Middle frontal gyrus (tissue), 1 donor: Measurements from ENCODE around the gene FTCD.
"Not testable (repeated sequence)": the region's sequence is repeated elsewhere in the genome, so short reads cannot be mapped to it uniquely, and the experiment has no call there.

Source experiments
- DNase-seq: peaks from one replicate; pipeline ENCODE4 v3.0.0-alpha.2; 2015; ENCODE audit warnings: low spot score; ENCODE audit errors: extremely low spot score

The FTCD gene

GRCh38 chr21:46188226-46189212, 33.1 kb upstream of the FTCD start:
- DNase-seq: no peak

- DNase-seq: no peak
Measured at GRCh38 chr21:46187814-46188213, 32.4 kb upstream of the FTCD start.

- DNase-seq: no peak
Measured at GRCh38 chr21:46187261-46187660, 31.9 kb upstream of the FTCD start.

- DNase-seq: no peak
Measured at GRCh38 chr21:46185716-46186115, 30.3 kb upstream of the FTCD start.

GRCh38 chr21:46184625-46185555, 29.5 kb upstream of the FTCD start:
- DNase-seq: peak; percentile 9

GRCh38 chr21:46183910-46184624, 28.7 kb upstream of the FTCD start, which contains the start of gene SPATC1L:
SPATC1L (minus strand) TSS chr21:46184459; CDS start chr21:46182816, 1,643 bp downstream.
- peak; percentile 5 for DNase-seq

- DNase-seq: not testable (repeated sequence)
Measured at GRCh38 chr21:46183337-46183909, 28.0 kb upstream of the FTCD start.

DNA sequence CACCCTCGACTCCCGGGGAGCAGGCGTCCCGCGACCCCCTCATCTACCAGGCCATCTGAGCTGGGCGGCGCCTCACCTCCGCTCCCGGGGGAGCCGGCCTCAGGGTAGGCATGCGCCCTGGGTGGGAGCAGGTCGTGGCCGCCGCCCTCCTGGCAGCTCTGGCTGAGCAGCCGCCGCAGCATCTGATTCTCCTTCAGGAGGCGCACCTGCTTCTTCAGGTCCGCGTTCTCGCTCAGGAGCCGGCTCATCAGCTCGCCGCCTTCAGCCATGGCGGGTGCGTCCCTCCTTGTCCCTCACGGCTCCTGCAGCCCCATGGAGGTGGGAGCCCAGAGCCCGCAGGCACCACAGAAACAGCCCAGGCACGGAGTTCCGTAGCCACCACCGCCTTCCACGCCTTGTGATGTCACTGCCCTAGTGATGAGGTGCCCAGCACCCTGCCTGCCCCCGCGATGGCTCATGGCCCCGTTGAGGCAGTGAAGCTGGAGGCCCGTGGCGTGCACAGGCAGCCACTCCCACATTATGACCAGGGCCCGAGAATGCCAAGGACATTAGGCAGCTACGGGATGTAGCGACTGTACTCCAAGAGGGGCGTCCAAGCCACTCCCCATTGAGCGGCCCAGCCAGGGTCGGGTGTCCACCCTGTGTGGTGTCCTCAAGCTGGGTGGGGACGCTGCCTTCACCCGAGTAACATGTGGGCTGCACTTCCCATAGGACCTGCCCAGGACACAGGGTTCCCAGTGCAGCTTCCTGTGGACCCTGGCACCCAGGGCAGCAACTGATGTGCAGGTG, 27.4 kb upstream of the FTCD start:
- DNase-seq: no peak

DNA sequence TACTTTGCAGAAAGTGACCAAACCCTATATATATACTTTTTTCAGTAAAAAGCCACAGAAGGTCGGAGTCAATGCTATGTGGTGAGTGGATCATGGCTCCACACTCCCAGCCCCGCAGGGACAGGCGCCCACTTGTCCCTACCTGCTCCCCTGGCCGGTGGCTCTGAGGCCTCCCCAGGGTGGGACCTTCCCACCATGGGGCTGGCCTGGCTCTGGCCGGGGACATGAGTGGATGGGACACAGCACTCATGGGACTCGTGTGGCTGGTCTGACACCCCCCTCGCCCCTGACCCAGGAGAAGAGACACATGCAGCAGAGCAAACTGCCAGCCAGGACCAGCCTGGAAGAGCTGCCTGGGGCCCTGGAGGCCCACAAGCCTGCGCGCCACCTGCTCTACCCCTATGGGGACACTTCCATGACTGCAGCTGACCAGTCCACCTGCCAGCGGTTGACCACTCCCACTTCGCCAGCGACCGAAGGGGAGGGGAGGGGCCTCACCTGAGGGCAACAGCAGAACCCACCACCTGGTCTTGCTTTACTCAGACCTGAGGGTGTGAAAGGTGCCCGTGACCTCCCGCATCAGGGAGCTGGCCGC, 26.7 kb upstream of the FTCD start:
- DNase-seq: no peak

DNA sequence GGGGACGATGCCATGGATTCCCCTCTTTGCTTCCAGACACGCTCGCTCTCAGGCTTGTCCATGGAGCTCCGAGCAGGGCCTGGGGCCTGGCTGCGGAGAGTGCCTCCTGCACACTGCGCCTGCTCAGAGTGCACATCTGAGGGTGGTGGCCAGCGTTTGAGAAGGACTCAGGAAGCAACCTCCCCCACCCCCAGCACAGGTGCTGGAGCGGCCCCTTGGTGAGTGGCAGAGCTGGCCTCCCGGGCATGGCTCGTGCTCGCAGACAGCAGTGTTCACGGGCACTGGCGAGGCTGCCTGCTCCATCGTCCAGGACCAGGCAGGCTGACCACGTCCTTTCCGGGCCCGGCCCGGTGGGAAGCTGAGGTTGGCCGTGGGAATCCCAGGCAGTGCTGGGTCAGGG, 26.1 kb upstream of the FTCD start:
- no peak for DNase-seq

GRCh38 chr21:46180778-46181391, 25.5 kb upstream of the FTCD start:
- DNase-seq: no peak

DNA sequence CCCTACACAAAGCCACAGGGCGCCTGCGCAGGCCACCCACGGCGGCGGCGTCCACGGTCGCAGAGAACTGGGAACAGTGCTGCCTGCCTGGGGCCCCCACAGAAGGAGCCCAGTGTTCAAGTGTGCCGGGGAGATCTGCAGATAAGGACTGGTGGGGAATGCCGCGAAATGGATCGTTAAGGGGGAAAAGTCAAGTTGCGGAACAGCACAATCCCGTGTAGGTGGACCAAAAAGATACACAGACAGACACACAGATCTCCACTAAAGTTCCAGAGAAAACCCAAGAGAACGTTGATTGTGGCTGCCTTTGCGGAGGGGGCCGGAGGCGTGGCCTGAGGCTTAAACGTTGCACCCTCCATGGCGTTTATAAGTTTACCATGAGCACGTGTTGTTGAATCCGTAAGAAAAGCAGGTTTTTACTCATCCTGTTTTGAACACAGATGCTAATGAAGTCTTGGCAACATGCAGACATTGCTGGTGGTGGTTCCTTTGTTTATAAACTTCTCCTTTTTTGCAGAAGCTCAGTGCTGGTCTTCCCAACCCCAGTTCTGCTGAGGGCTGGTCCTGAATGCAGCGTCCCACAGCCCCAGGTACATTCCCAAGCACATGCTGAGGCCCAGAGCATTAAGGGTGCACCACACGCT, 24.8 kb upstream of the FTCD start:
- DNase-seq: no peak

DNA sequence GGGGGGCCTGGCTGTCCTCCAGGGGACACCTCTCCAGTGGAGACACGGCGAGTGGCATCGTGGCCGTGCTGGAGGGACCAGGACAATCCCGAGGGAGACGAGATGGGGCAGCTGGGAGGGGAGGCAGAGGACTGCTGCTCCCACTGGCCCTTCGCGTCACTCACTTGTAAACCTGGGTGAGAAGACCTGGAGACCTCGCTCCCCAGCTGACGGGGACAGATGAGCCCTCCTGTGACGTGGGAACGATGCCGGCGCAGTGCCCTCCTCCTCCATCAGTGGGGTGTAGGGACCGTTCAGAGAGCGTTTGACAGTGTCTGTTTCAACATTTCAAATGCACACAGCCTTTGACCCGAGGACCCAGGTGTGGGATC, 24.3 kb upstream of the FTCD start:
- no peak for DNase-seq

DNA sequence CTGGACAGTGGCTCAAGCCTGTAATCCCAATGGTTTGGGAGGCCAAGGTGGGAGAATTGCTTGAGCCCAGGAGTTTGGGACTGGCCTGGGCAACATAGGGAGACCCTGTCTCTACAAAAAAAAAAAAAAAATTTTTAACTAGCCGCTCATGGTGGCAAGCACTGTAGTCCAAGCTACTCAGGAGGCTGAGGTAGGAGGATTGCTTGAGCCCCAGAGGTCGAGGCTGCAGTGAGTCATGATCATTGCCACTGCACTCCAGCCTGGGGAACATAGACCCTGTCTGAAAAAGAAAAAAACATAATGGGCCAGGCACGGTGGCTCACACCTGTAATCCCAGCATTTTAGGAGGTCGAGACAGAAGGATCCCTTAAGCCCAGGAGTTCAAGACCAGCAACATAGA, 23.6 kb upstream of the FTCD start:
- no peak for DNase-seq

GRCh38 chr21:46176443-46177129, 21.2 kb upstream of the FTCD start:
- not testable (repeated sequence) for DNase-seq

GRCh38 chr21:46173573-46173972, 18.2 kb upstream of the FTCD start:
- no peak for DNase-seq

DNA sequence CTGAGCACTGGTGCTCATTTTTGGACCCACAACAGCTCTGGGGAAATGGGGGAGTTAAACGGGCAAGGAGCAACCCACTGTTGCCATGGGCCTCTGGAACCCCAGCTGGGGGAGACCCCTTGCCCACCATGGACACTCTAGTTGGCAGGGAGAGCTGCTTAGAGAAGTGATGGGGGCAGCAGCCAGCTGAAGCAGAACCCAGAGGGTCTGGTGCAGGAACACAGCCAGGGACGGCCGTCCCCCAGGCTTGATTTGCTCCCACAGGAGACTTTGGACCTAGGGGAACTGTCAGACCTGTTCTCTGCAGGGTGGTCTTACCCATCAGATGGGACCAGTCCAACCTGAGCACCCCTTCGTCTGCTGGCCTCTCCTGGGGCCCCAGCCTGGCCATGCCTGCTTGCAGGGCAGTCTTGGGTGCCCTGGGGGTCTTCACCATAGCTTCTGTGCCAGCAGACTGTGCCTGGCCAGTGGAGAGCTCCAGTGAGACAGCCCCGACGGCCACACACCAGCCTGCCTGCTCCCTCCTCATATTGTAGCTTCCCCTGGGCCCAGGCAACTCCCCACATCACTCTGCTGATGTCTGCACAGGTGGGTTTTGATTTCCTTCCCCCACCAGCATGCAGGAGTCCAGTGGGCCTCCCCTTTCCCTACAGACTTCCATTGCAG, 17.6 kb upstream of the FTCD start:
- no peak for DNase-seq
